IMR-90 (cell line): ENCODE results near the gene RFC3. TPM values are rescaled to one million over a fixed set of nuclear protein-coding genes. Genes with fewer than 3 reads are reported as not detected.
"Not testable (repeated sequence)": the region's sequence is repeated elsewhere in the genome, so short reads cannot be mapped to it uniquely, and the experiment has no call there.

Experiments
- ATAC-seq: fragments of 200-7000 bp; cut with Tn5 transposase; 2 replicates; pipeline ENCODE4 v1.9.1; 2020; ENCODE audit warnings: low read depth, mild to moderate bottlenecking, moderate library complexity
- BruUV-seq: library from RNA; stranded (reverse); fragments of 400-500 nt; replicated peaks from 2 replicates; lab custom pipeline; 2021; lab: Mats Ljungman, UMichigan
- CTCF ChIA-PET: fragments of 300-600 bp; formaldehyde crosslinking; extraction: SDS; loops from one replicate; lab custom pipeline; 2021; ENCODE audit warnings: antibody characterized with exemption; lab: Yijun Ruan, JAX
- POLR2A ChIA-PET: fragments of 300-600 bp; sonication (Branson Sonifier 250); formaldehyde crosslinking; loops from one replicate; lab custom pipeline; 2022; ENCODE audit warnings: antibody characterized with exemption; ENCODE audit not compliant: unreplicated experiment; lab: Charles Lee
- DNase-seq: peaks from one replicate; pipeline ENCODE4 v3.0.0; 2013
- H2AFZ ChIP-seq: replicated peaks from 2 replicates; pipeline ENCODE3; 2013; ENCODE audit warnings: low read length, mild to moderate bottlenecking; ENCODE audit not compliant: poor library complexity
- H2AK5ac ChIP-seq: 2 replicates; pipeline ENCODE4 v1.6.1; 2013; ENCODE audit warnings: low read depth, low read length, inconsistent platforms
- H2AK9ac ChIP-seq: replicated peaks from 2 replicates; pipeline ENCODE3; 2013; ENCODE audit warnings: mild to moderate bottlenecking, low read depth, low read length, moderate library complexity; ENCODE audit not compliant: poor library complexity
- H2BK120ac ChIP-seq: 2 replicates; pipeline ENCODE4 v1.6.1; 2013; ENCODE audit warnings: low read depth, low read length, inconsistent platforms
- H2BK15ac ChIP-seq: 3 replicates; pipeline ENCODE4 v1.6.1; 2013; ENCODE audit warnings: low read depth, low read length, inconsistent platforms
- H2BK20ac ChIP-seq: 2 replicates; pipeline ENCODE4 v1.6.1; 2013; ENCODE audit warnings: low read depth, mild to moderate bottlenecking, inconsistent platforms, low read length, moderate library complexity
- H2BK5ac ChIP-seq: 2 replicates; pipeline ENCODE4 v1.6.1; 2013; ENCODE audit warnings: mild to moderate bottlenecking, low read depth, low read length, inconsistent platforms; ENCODE audit not compliant: poor library complexity, severe bottlenecking
- H3K14ac ChIP-seq: replicated peaks from 2 replicates; pipeline ENCODE4 v1.6.1; 2013; ENCODE audit warnings: low read depth, low read length, inconsistent platforms
- H3K18ac ChIP-seq: 2 replicates; pipeline ENCODE4 v1.6.1; 2013; ENCODE audit warnings: low read depth, low read length, control low read depth
- H3K23ac ChIP-seq: 2 replicates; pipeline ENCODE4 v1.6.1; 2013; ENCODE audit warnings: low read depth, low read length, inconsistent platforms
- H3K27ac ChIP-seq: 2 replicates; pipeline ENCODE4 v1.5.1; 2013; ENCODE audit warnings: mild to moderate bottlenecking, control low read depth, low read length; ENCODE audit not compliant: insufficient read depth
- H3K27me3 ChIP-seq: 2 replicates; pipeline ENCODE4 v1.6.1; 2013; ENCODE audit warnings: low read length; ENCODE audit not compliant: control insufficient read depth, insufficient read depth
- H3K36me3 ChIP-seq: 2 replicates; pipeline ENCODE4 v1.6.1; 2013; ENCODE audit warnings: low read length, mixed read lengths; ENCODE audit not compliant: control insufficient read depth, insufficient read depth
- H3K4ac ChIP-seq: 2 replicates; pipeline ENCODE4 v1.6.1; 2013; ENCODE audit warnings: low read depth, low read length, inconsistent platforms
- H3K4me1 ChIP-seq: 2 replicates; pipeline ENCODE4 v1.6.1; 2013; ENCODE audit warnings: low read length, mixed read lengths; ENCODE audit not compliant: control insufficient read depth, insufficient read depth
- H3K4me2 ChIP-seq: 2 replicates; pipeline ENCODE4 v1.6.1; 2013; ENCODE audit warnings: low read depth, mild to moderate bottlenecking, control low read depth, low read length, moderate library complexity
- H3K4me3 ChIP-seq: 2 replicates; pipeline ENCODE4 v1.5.1; 2013; ENCODE audit warnings: low read depth, mild to moderate bottlenecking, control low read depth, low read length, moderate library complexity; ENCODE audit not compliant: insufficient read depth
- H3K56ac ChIP-seq: 2 replicates; pipeline ENCODE4 v1.6.1; 2013; ENCODE audit warnings: low read length, inconsistent platforms; ENCODE audit not compliant: insufficient read depth; ENCODE audit errors: extremely low read depth
- H3K79me1 ChIP-seq, 2 experiments: 2 replicates each; pipeline ENCODE4 v1.6.1; 2013; ENCODE audit warnings: low read length in 2 of 2, inconsistent platforms in 1 of 2, low read depth in 1 of 2
- H3K9ac ChIP-seq: 2 replicates; pipeline ENCODE4 v1.6.1; 2013; ENCODE audit warnings: low read depth, low read length, control low read depth
- H3K9me1 ChIP-seq: 2 replicates; pipeline ENCODE4 v1.6.1; 2013; ENCODE audit warnings: low read length, inconsistent platforms; ENCODE audit not compliant: insufficient read depth
- H3K9me3 ChIP-seq: 2 replicates; pipeline ENCODE4 v1.6.1; 2013; ENCODE audit warnings: low read length; ENCODE audit not compliant: control insufficient read depth, insufficient read depth
- H4K20me1 ChIP-seq: 2 replicates; pipeline ENCODE4 v1.6.1; 2013; ENCODE audit warnings: low read length, inconsistent platforms; ENCODE audit not compliant: insufficient read depth
- H4K5ac ChIP-seq: 2 replicates; pipeline ENCODE4 v1.6.1; 2013; ENCODE audit warnings: mild to moderate bottlenecking, low read depth, low read length, control low read depth
- H4K8ac ChIP-seq, 2 experiments: 2 replicates each; pipeline ENCODE4 v1.6.1; 2013; ENCODE audit warnings: low read depth in 2 of 2, low read length in 2 of 2, control low read depth in 1 of 2, inconsistent platforms in 1 of 2
- H4K91ac ChIP-seq: 2 replicates; pipeline ENCODE4 v1.6.1; 2013; ENCODE audit warnings: low read depth, low read length, inconsistent platforms; ENCODE audit not compliant: insufficient read depth
- WGBS, 2 experiments: methylation state at CpG; one replicate each; pipeline versions ENCODE4 v1.1.5 to v1.1.7; 2013; ENCODE audit warnings: missing lambda C conversion rate in 2 of 2; ENCODE audit not compliant: insufficient read length in 1 of 2; ENCODE audit errors: extremely low coverage in 2 of 2; 5-methylcytosine and 5-hydroxymethylcytosine counted together
- dilution Hi-C: fragments of 300-500 bp; cut with HindIII; formaldehyde crosslinking; loops from one replicate; pipeline ENCODE4 v1.14.3; 2018; ENCODE audit warnings: low sequenced_read_pairs; ENCODE audit not compliant: unreplicated experiment
- in situ Hi-C: fragments of 300-500 bp; cut with MboI; formaldehyde crosslinking; loops from 3 replicates; pipeline ENCODE4 v1.14.3; 2019; ENCODE audit warnings: low sequenced_read_pairs, inconsistent platforms, mixed read lengths
- intact Hi-C: fragments of 100-400 bp; cut with micrococcal nuclease; formaldehyde crosslinking; loops from 2 replicates; pipeline ENCODE4 v1.10.0; 2022
- polyA plus RNA-seq, 3 experiments: library from polyadenylated mRNA; depleted of rRNA; stranded (reverse); fragments of >200 nt; gene quantifications; 2 replicates each; pipeline ENCODE4 v1.2.3, GENCODE V29; 2012; ENCODE audit warnings: low replicate concordance in 1 of 3
- total RNA-seq: library from RNA; depleted of rRNA; stranded (reverse); fragments of >200 nt; gene quantifications from 2 replicates; pipeline ENCODE4 v1.2.3, GENCODE V29; 2012

Gene RFC3
- total and polyA plus RNA-seq, 2 of the 4 experiments (the other 2 are of a cell fraction): 9.8 to 12.9 TPM

DNA sequence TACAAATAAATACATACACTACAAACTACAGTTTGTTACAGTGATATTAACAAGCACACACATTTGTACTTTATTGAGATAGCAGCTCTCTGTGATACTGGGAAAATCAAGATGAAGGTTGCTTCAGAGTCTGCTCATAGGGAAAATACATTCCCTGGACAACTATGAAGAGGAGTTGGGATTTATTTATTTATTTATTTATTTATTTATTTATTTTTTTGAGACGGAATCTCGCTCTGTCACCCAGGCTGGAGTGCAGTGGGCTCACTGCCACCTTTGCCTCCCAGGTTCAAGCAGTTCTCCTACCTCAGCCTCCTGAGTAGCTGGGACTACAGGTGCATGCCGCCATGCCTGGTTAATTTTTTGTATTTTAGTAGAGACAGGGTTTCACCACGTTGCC is 34.7 kb upstream of the RFC3 start:
- H3K9me1 ChIP-seq, POLR2A ChIA-PET, in situ Hi-C loops, BruUV-seq, H3K4me3 ChIP-seq, H3K27ac ChIP-seq, H3K36me3 ChIP-seq, H3K23ac ChIP-seq, H2BK120ac ChIP-seq, H4K5ac ChIP-seq, H2BK20ac ChIP-seq, dilution Hi-C loops, H3K14ac ChIP-seq, H3K79me1 ChIP-seq, H3K18ac ChIP-seq, H3K4ac ChIP-seq, H4K8ac ChIP-seq, H3K4me1 ChIP-seq, H2AK5ac ChIP-seq, H3K4me2 ChIP-seq, H2BK15ac ChIP-seq, H2AK9ac ChIP-seq, DNase-seq, H4K91ac ChIP-seq, ATAC-seq, H3K9ac ChIP-seq, intact Hi-C loops, H3K9me3 ChIP-seq, H3K27me3 ChIP-seq, H4K20me1 ChIP-seq, H2AFZ ChIP-seq, H2BK5ac ChIP-seq, H3K56ac ChIP-seq: not testable (repeated sequence)
- no CpG with 5 or more reads among the region's 4 CpGs for WGBS, 2 experiments
- CTCF ChIA-PET: interaction anchor here (0.6 kb wide), 1 partner anchor 20 kb away, joined by 4 read pairs; no protein-coding TSS in a partner anchor
